GM13976 (cell line): ENCODE results near the gene HELZ.

Experiments used
- DNase-seq: peaks from one replicate; pipeline ENCODE4 v3.0.0; 2012; ENCODE audit warnings: low spot score
- in situ Hi-C: fragments of 300-500 bp; cut with MboI; formaldehyde crosslinking; loops from one replicate; pipeline ENCODE4 v1.12.0; 2022; ENCODE audit warnings: low sequenced_read_pairs, mixed read lengths, inconsistent platforms; ENCODE audit not compliant: unreplicated experiment
- TF ChIP-seq, protein P1 (sequence below): IDR thresholded peaks from 2 replicates; pipeline ENCODE4 v1.5.1; 2012; ENCODE audit warnings: borderline replicate concordance, mild to moderate bottlenecking; ENCODE audit not compliant: insufficient read depth; ENCODE audit errors: extremely low read depth, missing control alignments, control extremely low read depth

The HELZ gene

DNA sequence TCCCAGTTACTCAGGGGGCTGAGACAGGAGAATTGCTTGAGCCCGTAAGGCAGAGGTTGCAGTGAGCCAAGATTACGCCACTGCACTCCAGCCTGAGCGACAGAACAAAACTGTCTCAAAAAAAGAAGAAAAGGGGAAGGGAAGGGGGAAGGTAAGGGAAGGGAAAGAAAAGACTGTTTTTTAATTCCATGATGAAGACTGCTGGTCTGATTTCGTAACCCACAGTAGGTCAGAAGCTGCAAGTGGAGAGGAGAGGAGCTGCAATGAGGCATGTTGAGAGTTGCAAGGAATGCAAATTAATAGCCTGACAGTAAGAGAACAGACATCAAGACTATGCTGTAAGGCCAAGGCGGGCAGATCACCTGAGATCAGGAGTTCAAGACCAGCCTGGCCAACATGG lies 33.3 kb downstream of the HELZ start:
- TF ChIP-seq, protein P1, sequence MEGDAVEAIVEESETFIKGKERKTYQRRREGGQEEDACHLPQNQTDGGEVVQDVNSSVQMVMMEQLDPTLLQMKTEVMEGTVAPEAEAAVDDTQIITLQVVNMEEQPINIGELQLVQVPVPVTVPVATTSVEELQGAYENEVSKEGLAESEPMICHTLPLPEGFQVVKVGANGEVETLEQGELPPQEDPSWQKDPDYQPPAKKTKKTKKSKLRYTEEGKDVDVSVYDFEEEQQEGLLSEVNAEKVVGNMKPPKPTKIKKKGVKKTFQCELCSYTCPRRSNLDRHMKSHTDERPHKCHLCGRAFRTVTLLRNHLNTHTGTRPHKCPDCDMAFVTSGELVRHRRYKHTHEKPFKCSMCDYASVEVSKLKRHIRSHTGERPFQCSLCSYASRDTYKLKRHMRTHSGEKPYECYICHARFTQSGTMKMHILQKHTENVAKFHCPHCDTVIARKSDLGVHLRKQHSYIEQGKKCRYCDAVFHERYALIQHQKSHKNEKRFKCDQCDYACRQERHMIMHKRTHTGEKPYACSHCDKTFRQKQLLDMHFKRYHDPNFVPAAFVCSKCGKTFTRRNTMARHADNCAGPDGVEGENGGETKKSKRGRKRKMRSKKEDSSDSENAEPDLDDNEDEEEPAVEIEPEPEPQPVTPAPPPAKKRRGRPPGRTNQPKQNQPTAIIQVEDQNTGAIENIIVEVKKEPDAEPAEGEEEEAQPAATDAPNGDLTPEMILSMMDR, result no peak
- in situ Hi-C loops, result no loop called here
- DNase-seq, result no peak

DNA sequence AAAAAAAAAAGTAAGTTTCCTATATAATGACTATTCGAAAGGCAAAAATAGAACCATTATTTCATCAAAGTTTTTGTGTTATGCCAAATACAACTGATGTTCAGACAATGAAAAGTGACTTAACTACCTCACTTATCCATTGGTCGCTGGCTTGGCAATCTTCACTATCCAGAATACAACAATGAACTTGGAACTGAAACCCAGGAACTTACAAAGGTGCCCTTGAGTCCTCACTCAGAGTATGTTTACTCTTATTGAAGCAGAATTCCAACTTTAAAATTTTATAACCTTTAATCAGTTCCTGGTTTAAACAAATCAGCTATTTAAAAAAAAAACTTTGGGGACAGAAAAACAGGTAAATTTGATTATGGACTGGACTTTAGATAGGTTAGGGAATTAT lies 34.1 kb downstream of the HELZ start:
- DNase-seq, result no peak
- in situ Hi-C loops, result no loop called here
- TF ChIP-seq, protein P1, result no peak

DNA sequence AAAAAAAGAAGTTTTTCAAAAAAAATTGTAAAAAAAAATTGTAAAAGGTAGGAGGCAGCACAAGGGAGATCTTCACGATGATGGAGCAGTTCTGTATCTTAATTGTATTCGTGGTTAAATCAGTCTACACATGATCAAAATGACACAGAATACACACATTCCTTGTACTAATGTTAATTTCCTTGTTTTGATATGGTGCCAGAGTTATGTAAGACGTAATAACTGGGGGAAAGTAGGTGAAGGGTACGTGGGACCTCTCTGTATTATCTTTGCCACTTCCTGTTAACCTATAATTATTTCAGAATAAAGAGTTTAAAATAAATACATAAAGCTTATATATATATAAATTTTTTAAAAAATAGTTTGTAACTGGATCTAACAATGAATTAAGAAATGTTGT lies 36.8 kb downstream of the HELZ start:
- in situ Hi-C loops, result no loop called here
- TF ChIP-seq, protein P1, result no peak
- no peak for DNase-seq

DNA sequence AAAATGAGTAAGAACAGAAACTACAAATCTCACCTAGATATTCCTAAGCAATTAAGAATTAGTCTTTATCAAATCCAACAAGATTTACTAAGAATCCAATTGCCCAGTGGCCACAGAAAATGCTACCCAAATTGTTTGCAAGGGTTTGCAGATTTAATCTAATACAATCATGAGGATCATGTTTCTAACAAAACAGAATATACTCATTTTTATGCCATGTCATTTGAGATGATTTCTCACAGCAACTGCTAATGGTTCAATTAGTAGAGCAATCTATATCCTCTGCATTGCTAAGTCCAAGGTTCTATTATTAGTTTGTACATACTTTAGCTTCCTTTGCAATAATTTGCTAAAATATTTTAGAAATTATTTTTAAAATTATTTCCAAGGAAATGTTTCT lies 41.2 kb downstream of the HELZ start:
- in situ Hi-C loops, result no loop called here
- TF ChIP-seq, protein P1, result no peak

DNA sequence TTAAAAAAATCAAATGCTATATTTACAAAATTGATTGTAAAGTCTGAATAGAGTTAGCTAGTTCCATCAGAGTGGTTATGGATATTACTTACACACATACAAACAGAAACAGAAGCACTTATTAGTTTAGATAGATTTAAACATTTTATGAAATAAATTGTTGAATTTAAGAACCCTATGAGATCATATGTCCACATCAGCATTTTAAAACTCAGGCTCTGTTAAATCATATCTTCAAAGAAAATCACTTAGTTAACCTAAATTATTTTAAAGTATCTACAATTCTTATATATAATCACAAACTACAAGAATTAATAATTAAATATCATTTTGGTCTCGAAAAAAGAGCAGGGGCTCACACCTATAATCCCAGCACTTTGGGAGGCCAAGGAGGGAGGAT lies 42.5 kb downstream of the HELZ start:
- DNase-seq, result no peak
- in situ Hi-C loops, result no loop called here
- TF ChIP-seq, protein P1, result no peak

More for the DNA sequence above, 41.2 kb downstream of the HELZ start:
- DNase-seq, result no peak

DNA sequence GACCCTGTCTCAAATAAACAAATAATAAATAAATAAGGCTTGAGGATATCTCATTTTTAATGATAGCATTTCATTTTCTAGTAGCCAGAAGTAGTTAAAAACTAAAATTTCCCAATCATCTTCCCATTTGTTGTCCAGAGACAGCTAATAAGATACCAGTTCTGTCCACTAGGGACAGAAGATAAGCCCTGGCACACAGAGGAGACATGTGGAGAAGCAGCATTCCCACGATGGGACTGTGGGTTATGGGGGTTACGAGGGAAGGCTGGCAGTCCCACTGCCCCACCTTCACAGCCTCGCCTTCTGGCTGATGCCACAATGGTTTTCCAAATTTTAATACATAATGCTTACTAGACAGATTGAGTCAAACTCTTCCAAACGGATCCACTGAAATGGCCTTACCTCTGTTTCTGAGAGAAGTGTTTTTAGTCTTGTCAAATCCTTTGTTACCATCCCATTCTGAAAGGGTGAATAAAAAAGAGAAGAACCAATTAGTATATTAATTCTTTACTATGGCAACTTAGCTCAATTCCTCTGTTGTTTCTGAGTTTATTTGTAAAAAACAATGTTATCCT lies 44.2 kb downstream of the HELZ start:
- no peak for DNase-seq
- TF ChIP-seq, protein P1, result peak; percentile 29
- in situ Hi-C loops, result no loop called here
